Measurements from ENCODE around the gene NPR2. TPM values are rescaled to one million over a fixed set of nuclear protein-coding genes. Genes with fewer than 3 reads are reported as not detected.

NPR2 gene
- total RNA-seq, 1 experiment from 2014 or later = 0.07 TPM

GRCh38 chr9:35826071-35826701 is 34.8 kb downstream of the NPR2 start:
- peak; percentile 80 for DNase-seq (ENCODE audit: low spot score)
- in situ Hi-C loops (cut with HindIII; ENCODE audit: low sequenced_read_pairs) = no loop called here

- no peak for DNase-seq (ENCODE audit: low spot score)
- in situ Hi-C loops (cut with HindIII; ENCODE audit: low sequenced_read_pairs) = no loop called here
These were observed 36.1 kb downstream of the NPR2 start for GRCh38 chr9:35827486-35827885.

GRCh38 chr9:35828716-35829083 is 37.3 kb downstream of the NPR2 start, which contains the start of gene FAM221B:
Gene FAM221B, minus strand, starts transcription at chr9:35828732. Its CDS starts 2,571 bp downstream, at chr9:35826161.
- in situ Hi-C loops (cut with HindIII; ENCODE audit: low sequenced_read_pairs) = no loop called here
- no peak for DNase-seq (ENCODE audit: low spot score)

- peak; percentile 97 for DNase-seq (ENCODE audit: low spot score)
- in situ Hi-C loops (cut with HindIII; ENCODE audit: low sequenced_read_pairs) = no loop called here
These were observed 37.8 kb downstream of the NPR2 start, which contains the start of gene TMEM8B for GRCh38 chr9:35829084-35829763. Gene TMEM8B, plus strand, starts transcription at chr9:35829228. Its CDS starts 220 bp downstream, at chr9:35829448.

- in situ Hi-C loops (cut with HindIII; ENCODE audit: low sequenced_read_pairs) = no loop called here
- no peak for DNase-seq (ENCODE audit: low spot score)
These were observed 38.3 kb downstream of the NPR2 start for GRCh38 chr9:35829764-35830096.

GRCh38 chr9:35831040-35831439 is 39.6 kb downstream of the NPR2 start:
- in situ Hi-C loops (cut with HindIII; ENCODE audit: low sequenced_read_pairs) = no loop called here
- no peak for DNase-seq (ENCODE audit: low spot score)

- peak; percentile 48 for DNase-seq (ENCODE audit: low spot score)
- in situ Hi-C loops (cut with HindIII; ENCODE audit: low sequenced_read_pairs) = no loop called here
These were observed 41.4 kb downstream of the NPR2 start for GRCh38 chr9:35832814-35833213.

- in situ Hi-C loops (cut with HindIII; ENCODE audit: low sequenced_read_pairs) = no loop called here
These were observed 43.1 kb downstream of the NPR2 start for GRCh38 chr9:35834260-35835215.

GRCh38 chr9:35835216-35835632 is 43.8 kb downstream of the NPR2 start:
- in situ Hi-C loops (cut with HindIII; ENCODE audit: low sequenced_read_pairs) = no loop called here
- DNase-seq (ENCODE audit: low spot score) = peak; percentile 49

More at GRCh38 chr9:35834260-35835215, 43.1 kb downstream of the NPR2 start:
- peak; percentile 40 for DNase-seq (ENCODE audit: low spot score)

- in situ Hi-C loops (cut with HindIII; ENCODE audit: low sequenced_read_pairs) = no loop called here
- no peak for DNase-seq (ENCODE audit: low spot score)
These were observed 44.4 kb downstream of the NPR2 start for GRCh38 chr9:35835766-35836165.

- in situ Hi-C loops (cut with HindIII; ENCODE audit: low sequenced_read_pairs) = no loop called here
- no peak for DNase-seq (ENCODE audit: low spot score)
These were observed 45.2 kb downstream of the NPR2 start for GRCh38 chr9:35836595-35836994.

GRCh38 chr9:35839926-35840325 is 48.5 kb downstream of the NPR2 start:
- in situ Hi-C loops (cut with HindIII; ENCODE audit: low sequenced_read_pairs) = no loop called here
- DNase-seq (ENCODE audit: low spot score) = no peak

GRCh38 chr9:35840881-35841644 is 49.7 kb downstream of the NPR2 start:
- no peak for DNase-seq (ENCODE audit: low spot score)
- in situ Hi-C loops (cut with HindIII; ENCODE audit: low sequenced_read_pairs) = no loop called here

GRCh38 chr9:35841645-35841900 is 50.2 kb downstream of the NPR2 start:
- DNase-seq (ENCODE audit: low spot score) = no peak
- in situ Hi-C loops (cut with HindIII; ENCODE audit: low sequenced_read_pairs) = no loop called here

- no peak for DNase-seq (ENCODE audit: low spot score)
- in situ Hi-C loops (cut with HindIII; ENCODE audit: low sequenced_read_pairs) = no loop called here
These were observed 50.8 kb downstream of the NPR2 start for GRCh38 chr9:35842020-35842745.

GRCh38 chr9:35842795-35843194 is 51.4 kb downstream of the NPR2 start:
- DNase-seq (ENCODE audit: low spot score) = no peak
- in situ Hi-C loops (cut with HindIII; ENCODE audit: low sequenced_read_pairs) = no loop called here

GRCh38 chr9:35844628-35845270 is 53.4 kb downstream of the NPR2 start:
- in situ Hi-C loops (cut with HindIII; ENCODE audit: low sequenced_read_pairs) = no loop called here

More at GRCh38 chr9:35844628-35845270, 53.4 kb downstream of the NPR2 start:
- no peak for DNase-seq (ENCODE audit: low spot score)
